ENCODE measurements around the gene DNTTIP2. TPM values are rescaled to one million over a fixed set of nuclear protein-coding genes. Genes with fewer than 3 reads are reported as not detected.
"Not testable (repeated sequence)": the region's sequence is repeated elsewhere in the genome, so short reads cannot be mapped to it uniquely, and the experiment has no call there.

The DNTTIP2 gene
- total RNA-seq, 1 experiment from 2014 or later: 101 TPM

DNA sequence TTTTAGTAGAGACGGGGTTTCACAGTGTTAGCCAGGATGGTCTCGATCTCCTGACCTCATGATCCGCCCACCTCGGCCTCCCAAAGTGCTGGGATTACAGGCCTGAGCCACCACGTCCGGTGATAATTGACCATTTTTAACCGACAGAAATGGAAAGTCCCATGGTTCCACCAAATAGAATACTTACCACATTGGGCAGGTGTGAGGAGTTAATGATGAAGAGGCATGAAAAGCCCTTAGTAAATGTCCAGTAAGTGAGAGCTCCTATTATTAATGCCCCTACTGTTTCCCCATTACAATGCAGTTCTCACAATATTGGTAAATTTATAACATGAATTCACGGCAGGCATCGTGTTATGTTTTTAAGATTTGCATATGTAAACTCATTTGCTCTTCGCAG is 38.3 kb upstream of the DNTTIP2 start:
- Histone ChIP-seq H4K20me1 (ENCODE audit: control insufficient read depth, insufficient read depth, insufficient read length) (no peaks in the 10 kb centered on the region), H3K4ac (ENCODE audit: low read depth, low read length) (no peak overlapping the region), H2BK120ac (ENCODE audit: low read depth, low read length, poor library complexity, severe bottlenecking) (no peak overlapping the region), H2AFZ (ENCODE audit: low read length) (no peak overlapping the region), H3K9me3 (ENCODE audit: control insufficient read depth, low read depth, low read length) (peaks cover 9% of the 10 kb centered on the region), H3K23me2 (ENCODE audit: insufficient read length, low read depth, low read length, poor library complexity, severe bottlenecking) (no peaks in the 10 kb centered on the region), H3K9ac (ENCODE audit: extremely low read depth, insufficient read length, low read length) (no peak overlapping the region), H3K18ac (ENCODE audit: insufficient read length, low read depth, low read length) (no peak overlapping the region), H3K4me1 (ENCODE audit: insufficient read depth, low read length) (peaks cover 2% of the 10 kb centered on the region; the same call in 1 of the 2 replicates), H4K91ac (ENCODE audit: insufficient read length, low read depth, low read length) (no peak overlapping the region), H3K79me1 (ENCODE audit: insufficient read depth, low read depth, low read length, poor library complexity, severe bottlenecking) (no peaks in the 10 kb centered on the region), H2BK12ac (ENCODE audit: insufficient read length, low read depth, low read length) (no peak overlapping the region), H3K79me2 (ENCODE audit: insufficient read depth, low read length) (no peaks in the 10 kb centered on the region), H4K5ac (ENCODE audit: insufficient read length, low read depth, low read length) (no peak overlapping the region), H4K8ac (replicated peaks; ENCODE audit: insufficient read length, low read depth, low read length) (no peak overlapping the region), H2AK5ac (ENCODE audit: insufficient read length, low read length) (no peak overlapping the region), H3K56ac (ENCODE audit: insufficient read length, low read depth, low read length) (no peak overlapping the region), H2BK5ac (ENCODE audit: insufficient read length, low read length) (no peak overlapping the region), H3T11ph (ENCODE audit: low read length) (no peak overlapping the region), H3K27me3 (ENCODE audit: insufficient read depth, low read length) (no peaks in the 10 kb centered on the region), H2BK20ac (ENCODE audit: low read depth, low read length, poor library complexity, severe bottlenecking) (no peak overlapping the region), H3K27ac (ENCODE audit: insufficient read length, low read depth, low read length) (no peak overlapping the region), H3K23ac (ENCODE audit: insufficient read length, low read depth, low read length) (no peak overlapping the region), H2BK15ac (ENCODE audit: low read depth, low read length) (no peak overlapping the region), H3K4me2 (ENCODE audit: insufficient read depth, insufficient read length, low read length) (no peak overlapping the region), H3K14ac (ENCODE audit: insufficient read depth, low read length) (no peak overlapping the region)
- TF ChIP-seq, protein P1, sequence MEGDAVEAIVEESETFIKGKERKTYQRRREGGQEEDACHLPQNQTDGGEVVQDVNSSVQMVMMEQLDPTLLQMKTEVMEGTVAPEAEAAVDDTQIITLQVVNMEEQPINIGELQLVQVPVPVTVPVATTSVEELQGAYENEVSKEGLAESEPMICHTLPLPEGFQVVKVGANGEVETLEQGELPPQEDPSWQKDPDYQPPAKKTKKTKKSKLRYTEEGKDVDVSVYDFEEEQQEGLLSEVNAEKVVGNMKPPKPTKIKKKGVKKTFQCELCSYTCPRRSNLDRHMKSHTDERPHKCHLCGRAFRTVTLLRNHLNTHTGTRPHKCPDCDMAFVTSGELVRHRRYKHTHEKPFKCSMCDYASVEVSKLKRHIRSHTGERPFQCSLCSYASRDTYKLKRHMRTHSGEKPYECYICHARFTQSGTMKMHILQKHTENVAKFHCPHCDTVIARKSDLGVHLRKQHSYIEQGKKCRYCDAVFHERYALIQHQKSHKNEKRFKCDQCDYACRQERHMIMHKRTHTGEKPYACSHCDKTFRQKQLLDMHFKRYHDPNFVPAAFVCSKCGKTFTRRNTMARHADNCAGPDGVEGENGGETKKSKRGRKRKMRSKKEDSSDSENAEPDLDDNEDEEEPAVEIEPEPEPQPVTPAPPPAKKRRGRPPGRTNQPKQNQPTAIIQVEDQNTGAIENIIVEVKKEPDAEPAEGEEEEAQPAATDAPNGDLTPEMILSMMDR (conservative IDR thresholded peaks at IDR 0.05): no peak
- Mint-ChIP-seq H3K4me1 (peaks cover 21 to 23% of the 10 kb centered on the region in 2 experiments), H3K27me3 (ENCODE audit: low read depth) (peaks cover 5% of the 10 kb centered on the region), H3K36me3 (ENCODE audit: insufficient read depth in 1 of 3, low read depth in 3 of 3) (peaks cover 5 to 20% (median 12%) of the 10 kb centered on the region in 3 experiments), H3K27ac (no peak overlapping the region), H3K9me3 (peaks cover 24 to 27% of the 10 kb centered on the region in 2 experiments), H3K4me3 (no peak overlapping the region; a peak in 1 of 5 replicates)
- DNase-seq: no peak
- WGBS (ENCODE audit: extremely low coverage, insufficient read length, low lambda C conversion rate): no CpG with 5 or more reads among the region's 10 CpGs

DNA sequence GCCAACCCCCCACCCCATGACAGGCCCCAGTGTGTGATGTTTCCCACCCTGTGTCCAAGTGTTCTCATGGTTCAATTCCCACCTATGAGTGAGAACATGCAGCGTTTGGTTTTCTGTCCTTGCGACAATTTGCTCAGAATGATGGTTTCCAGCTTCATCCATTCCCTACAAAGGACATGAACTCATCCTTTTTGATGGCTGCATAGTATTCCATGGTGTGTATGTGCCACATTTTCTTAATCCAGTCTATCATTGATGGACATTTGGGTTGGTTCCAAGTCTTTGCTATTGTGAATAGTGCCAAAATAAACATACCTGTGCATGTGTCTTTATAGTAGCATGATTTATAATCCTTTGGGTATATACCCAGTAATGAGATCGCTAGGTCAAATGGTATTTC is 31.9 kb upstream of the DNTTIP2 start:
- not testable (repeated sequence) for H3K36me3 Mint-ChIP-seq (ENCODE audit: insufficient read depth in 1 of 3, low read depth in 3 of 3); H3T11ph ChIP-seq (ENCODE audit: low read length); H4K20me1 ChIP-seq (ENCODE audit: control insufficient read depth, insufficient read depth, insufficient read length); H2BK12ac ChIP-seq (ENCODE audit: insufficient read length, low read depth, low read length); H2BK5ac ChIP-seq (ENCODE audit: insufficient read length, low read length); H3K79me2 ChIP-seq (ENCODE audit: insufficient read depth, low read length); H3K9me3 ChIP-seq (ENCODE audit: control insufficient read depth, low read depth, low read length); H2BK20ac ChIP-seq (ENCODE audit: low read depth, low read length, poor library complexity, severe bottlenecking); H4K5ac ChIP-seq (ENCODE audit: insufficient read length, low read depth, low read length); H3K4me2 ChIP-seq (ENCODE audit: insufficient read depth, insufficient read length, low read length); H3K79me1 ChIP-seq (ENCODE audit: insufficient read depth, low read depth, low read length, poor library complexity, severe bottlenecking); H3K18ac ChIP-seq (ENCODE audit: insufficient read length, low read depth, low read length); H3K27me3 ChIP-seq (ENCODE audit: insufficient read depth, low read length); DNase-seq; H2AK5ac ChIP-seq (ENCODE audit: insufficient read length, low read length); H4K91ac ChIP-seq (ENCODE audit: insufficient read length, low read depth, low read length); H2AFZ ChIP-seq (ENCODE audit: low read length); H2BK15ac ChIP-seq (ENCODE audit: low read depth, low read length); H3K4me3 Mint-ChIP-seq; H3K23me2 ChIP-seq (ENCODE audit: insufficient read length, low read depth, low read length, poor library complexity, severe bottlenecking); H3K9ac ChIP-seq (ENCODE audit: extremely low read depth, insufficient read length, low read length); H2BK120ac ChIP-seq (ENCODE audit: low read depth, low read length, poor library complexity, severe bottlenecking); H3K4ac ChIP-seq (ENCODE audit: low read depth, low read length); H3K4me1 ChIP-seq (ENCODE audit: insufficient read depth, low read length); H3K23ac ChIP-seq (ENCODE audit: insufficient read length, low read depth, low read length); H3K56ac ChIP-seq (ENCODE audit: insufficient read length, low read depth, low read length); H3K14ac ChIP-seq (ENCODE audit: insufficient read depth, low read length); H4K8ac ChIP-seq (replicated peaks; ENCODE audit: insufficient read length, low read depth, low read length); H3K27ac Mint-ChIP-seq; H3K27ac ChIP-seq (ENCODE audit: insufficient read length, low read depth, low read length)
- Mint-ChIP-seq H3K9me3 (peaks cover 17 to 18% of the 10 kb centered on the region in 2 experiments), H3K27me3 (ENCODE audit: low read depth) (peaks cover 12% of the 10 kb centered on the region), H3K4me1 (peaks cover 23 to 30% of the 10 kb centered on the region in 2 experiments)
- no CpG with 5 or more reads among the region's 3 CpGs for WGBS (ENCODE audit: extremely low coverage, insufficient read length, low lambda C conversion rate)

All from H9 (cell line).